IPS DF 6.9 (cell line): ENCODE data around the gene CDO1.
A peak's percentile ranks its signal among the peaks of the same experiment; 100 is the strongest.

ENCODE experiments used
- DNase-seq: peaks from one replicate; pipeline ENCODE4 v3.0.0-alpha.2; 2013; ENCODE audit warnings: low read depth, low spot score
- H3K27ac ChIP-seq: one replicate; pipeline ENCODE4 v1.5.1; 2013; ENCODE audit warnings: low read length, control low read depth
- H3K27me3 ChIP-seq: 2 replicates; pipeline ENCODE4 v1.6.1; 2013; ENCODE audit warnings: mild to moderate bottlenecking, low read length; ENCODE audit not compliant: control insufficient read depth, insufficient read depth
- H3K36me3 ChIP-seq: 2 replicates; pipeline ENCODE4 v1.6.1; 2013; ENCODE audit warnings: low read length; ENCODE audit not compliant: control insufficient read depth, insufficient read depth
- H3K4me1 ChIP-seq: 2 replicates; pipeline ENCODE4 v1.6.1; 2013; ENCODE audit warnings: low read length; ENCODE audit not compliant: control insufficient read depth, insufficient read depth
- H3K4me3 ChIP-seq: 2 replicates; pipeline ENCODE4 v1.5.1; 2013; ENCODE audit warnings: mild to moderate bottlenecking, low read length
- H3K9me3 ChIP-seq: 2 replicates; pipeline ENCODE4 v1.6.1; 2013; ENCODE audit warnings: low read length, inconsistent platforms; ENCODE audit not compliant: control insufficient read depth, insufficient read depth
- WGBS: extraction: QIAGEN DNeasy Blood & Tissue Kit; methylation state at CpG from one replicate; pipeline ENCODE4 v1.1.7; 2013; ENCODE audit warnings: mixed read lengths, missing lambda C conversion rate; ENCODE audit not compliant: insufficient read length, insufficient coverage; 5-methylcytosine and 5-hydroxymethylcytosine counted together

The CDO1 gene

DNA sequence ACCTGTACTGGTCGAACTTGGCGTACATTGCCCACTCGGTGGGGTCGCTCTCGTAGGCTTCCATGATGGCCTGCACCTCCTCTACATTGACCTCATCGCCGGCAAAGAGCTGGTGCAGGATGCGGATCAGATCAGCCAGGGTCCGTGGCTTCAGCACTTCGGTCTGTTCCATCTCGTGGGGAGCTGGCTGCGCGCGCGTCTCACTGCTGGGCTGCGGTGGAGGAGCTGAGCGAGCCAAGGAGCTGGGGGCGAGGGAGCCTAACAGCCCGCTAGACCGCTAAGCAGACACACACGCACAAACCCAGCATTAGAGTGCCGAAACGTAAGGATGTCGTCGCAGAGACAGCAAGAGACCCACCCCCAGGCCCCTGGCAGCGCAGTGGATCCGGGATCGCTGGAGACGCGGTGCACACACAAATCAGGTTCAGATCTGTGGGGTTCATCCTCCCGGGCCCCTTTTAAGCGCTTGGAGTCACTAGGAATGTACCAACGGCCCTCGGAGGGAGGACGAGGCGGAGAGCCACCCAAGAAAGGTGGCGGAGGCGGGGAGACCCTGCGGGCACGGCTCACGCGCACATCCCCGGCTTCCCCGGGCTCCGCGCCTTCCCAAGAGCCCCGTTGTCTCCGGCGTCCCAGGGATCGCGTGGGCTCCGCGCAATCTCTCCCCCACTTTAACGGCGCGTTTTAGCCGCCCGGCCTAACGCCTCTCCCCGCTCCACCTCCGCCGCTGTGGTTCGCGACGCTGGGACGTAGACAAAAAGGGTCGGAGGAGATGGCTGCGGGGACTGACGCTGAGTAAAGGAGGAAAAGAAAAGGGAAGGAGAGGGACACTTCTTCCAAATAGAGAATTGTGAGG, at the start of gene CDO1:
Gene CDO1 (minus strand): TSS at position 434 of the 856 bp plus-strand sequence. CDS start 262 bp downstream, at position 172.
- Histone ChIP-seq H3K4me3 (peak within 1 kb of the TSS; percentile 61), H3K4me1 (peaks cover 1% of the 10 kb centered on the region), H3K27me3 (peaks cover 10% of the 10 kb centered on the region), H3K27ac (no peak within 1 kb of the TSS), H3K9me3 (no peaks in the 10 kb centered on the region), H3K36me3 (no peaks in the 10 kb centered on the region; the same call in 1 of the 2 replicates)
- DNase-seq: no peak
- no CpG with 5 or more reads among the region's 69 CpGs for WGBS

DNA sequence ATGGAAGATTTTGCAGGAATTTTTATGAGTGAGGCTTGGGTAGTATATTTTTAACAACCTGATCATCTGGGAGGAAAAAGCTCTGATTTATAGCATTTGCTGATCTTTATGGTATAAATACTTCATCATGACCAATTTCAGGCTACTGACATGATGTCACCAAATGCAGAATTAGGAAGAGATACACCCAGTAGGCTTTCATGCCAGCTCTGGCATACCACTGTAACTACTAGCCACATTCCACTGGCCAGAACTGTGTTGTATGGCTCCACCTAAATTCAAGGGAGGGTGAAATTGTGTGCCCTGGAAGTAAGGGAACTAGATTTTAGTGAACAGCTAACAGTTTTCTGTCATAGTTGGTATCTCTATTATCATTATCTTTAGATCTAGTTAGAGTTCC, 42.9 kb upstream of the CDO1 start:
- DNase-seq: no peak
- no peak overlapping the region for H3K4me3 ChIP-seq
- no peaks in the 10 kb centered on the region for H3K36me3 ChIP-seq
- no peaks in the 10 kb centered on the region for H3K9me3 ChIP-seq
- no peak overlapping the region for H3K27ac ChIP-seq
- H3K4me1 ChIP-seq: no peaks in the 10 kb centered on the region
- no peaks in the 10 kb centered on the region for H3K27me3 ChIP-seq

DNA sequence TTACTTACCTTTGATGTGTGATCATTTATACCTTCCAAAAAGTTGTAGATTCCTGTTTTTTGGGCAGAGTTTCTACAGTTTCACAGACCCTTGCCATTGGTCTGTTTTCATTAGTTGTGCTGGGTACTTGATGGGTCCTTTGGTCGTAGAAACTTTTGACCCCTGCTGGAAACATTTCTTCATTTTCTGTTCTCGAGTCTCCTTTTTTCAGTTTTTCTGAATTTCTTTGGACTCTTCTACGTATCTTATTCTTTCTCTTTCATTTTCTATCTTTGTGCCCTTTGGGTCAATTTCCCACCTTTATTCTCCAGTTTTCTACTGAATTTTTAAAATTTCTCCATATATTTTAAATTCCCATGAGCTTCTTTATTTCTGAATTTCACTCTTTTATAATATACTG, 41.9 kb upstream of the CDO1 start:
- Histone ChIP-seq H3K4me3 (no peak overlapping the region), H3K9me3 (no peaks in the 10 kb centered on the region), H3K27ac (no peak overlapping the region), H3K27me3 (no peaks in the 10 kb centered on the region), H3K4me1 (no peaks in the 10 kb centered on the region), H3K36me3 (no peaks in the 10 kb centered on the region)
- no peak for DNase-seq
- WGBS: no CpG with 5 or more reads among the region's 3 CpGs

DNA sequence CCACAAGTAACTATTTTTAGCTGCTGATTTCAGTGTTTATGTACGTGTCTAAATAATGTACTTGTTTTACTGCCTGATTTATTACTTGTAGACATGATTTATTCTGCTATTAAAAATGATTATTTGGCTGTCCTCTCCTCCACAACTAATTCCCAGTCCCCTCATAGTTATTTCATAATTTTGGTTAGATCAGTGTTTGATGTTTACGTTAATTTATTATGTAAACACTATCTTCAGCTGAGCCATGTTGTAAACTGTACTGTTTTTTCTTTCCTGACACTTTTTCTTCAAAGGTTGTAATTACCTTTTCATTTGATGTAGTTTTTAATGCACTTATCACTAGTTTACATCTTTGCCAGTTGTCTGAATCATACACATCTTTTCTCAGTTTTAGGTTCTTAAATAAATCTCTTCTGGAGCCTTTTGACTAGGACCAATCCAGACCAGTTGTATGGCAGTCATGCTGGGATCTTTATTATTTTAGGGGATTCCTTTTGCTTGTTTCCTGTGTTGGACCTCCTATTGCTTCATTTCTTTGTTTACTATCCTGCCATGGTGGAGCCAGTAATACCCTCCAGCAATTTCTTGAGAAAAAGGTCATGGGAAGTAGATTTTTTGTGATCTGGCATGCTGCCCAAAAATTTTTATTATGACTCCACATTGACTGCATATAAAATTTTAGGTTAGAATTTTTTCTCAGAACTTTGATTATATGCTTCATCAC, 41.3 kb upstream of the CDO1 start:
- DNase-seq: no peak
- no peaks in the 10 kb centered on the region for H3K36me3 ChIP-seq
- no peaks in the 10 kb centered on the region for H3K27me3 ChIP-seq
- H3K4me1 ChIP-seq: no peaks in the 10 kb centered on the region
- H3K27ac ChIP-seq: no peak overlapping the region
- no peaks in the 10 kb centered on the region for H3K9me3 ChIP-seq
- no CpG with 5 or more reads among the region's 2 CpGs for WGBS
- H3K4me3 ChIP-seq: no peak overlapping the region

DNA sequence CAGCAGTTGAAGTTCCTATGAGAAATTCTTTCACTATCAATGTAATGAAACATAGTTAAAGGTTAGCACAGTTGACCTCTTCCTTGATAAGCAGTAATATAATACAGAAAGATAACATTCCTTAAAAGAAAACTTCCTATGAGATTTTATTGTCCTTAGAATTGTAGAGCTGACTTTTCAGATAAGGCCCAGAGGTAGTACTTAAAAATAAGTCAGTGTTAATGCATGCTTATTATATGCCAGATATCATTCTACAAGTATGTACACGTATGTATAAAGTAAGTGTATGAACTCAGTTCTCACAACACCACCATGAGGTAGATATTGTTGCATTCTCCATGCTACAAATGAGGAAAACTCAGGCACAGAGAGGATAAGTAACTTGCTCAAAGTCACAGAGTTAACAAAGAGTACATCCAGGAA, 40.6 kb upstream of the CDO1 start:
- DNase-seq: no peak
- Histone ChIP-seq H3K27ac (no peak overlapping the region), H3K9me3 (no peaks in the 10 kb centered on the region), H3K4me3 (no peak overlapping the region), H3K27me3 (no peaks in the 10 kb centered on the region), H3K4me1 (no peaks in the 10 kb centered on the region), H3K36me3 (no peaks in the 10 kb centered on the region)
- no CpG with 5 or more reads among the region's 1 CpG for WGBS

DNA sequence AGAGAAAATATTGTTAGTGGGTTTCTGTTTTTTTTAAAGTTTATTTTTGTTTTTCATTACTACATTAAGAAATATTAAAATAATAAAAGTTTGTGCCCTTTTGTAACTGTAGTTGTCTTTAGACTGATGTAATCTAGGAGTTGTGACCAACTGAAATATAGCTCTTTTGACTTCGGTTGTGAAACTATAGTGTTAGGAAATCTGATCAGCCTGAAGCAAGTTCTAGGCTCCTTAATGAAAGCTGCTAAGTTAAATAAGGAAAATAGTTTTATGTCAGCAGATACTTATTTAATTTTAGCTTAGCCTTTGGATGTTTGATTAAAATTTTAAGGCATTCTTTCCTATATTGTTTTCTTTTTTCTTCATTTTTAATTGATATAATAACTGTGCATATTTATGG, 39.5 kb upstream of the CDO1 start:
- Histone ChIP-seq H3K27ac (no peak overlapping the region), H3K4me1 (no peaks in the 10 kb centered on the region), H3K4me3 (no peak overlapping the region), H3K27me3 (no peaks in the 10 kb centered on the region), H3K36me3 (no peaks in the 10 kb centered on the region), H3K9me3 (no peaks in the 10 kb centered on the region)
- DNase-seq: no peak
- no CpG with 5 or more reads among the region's 1 CpG for whole genome bisulfite sequencing

DNA sequence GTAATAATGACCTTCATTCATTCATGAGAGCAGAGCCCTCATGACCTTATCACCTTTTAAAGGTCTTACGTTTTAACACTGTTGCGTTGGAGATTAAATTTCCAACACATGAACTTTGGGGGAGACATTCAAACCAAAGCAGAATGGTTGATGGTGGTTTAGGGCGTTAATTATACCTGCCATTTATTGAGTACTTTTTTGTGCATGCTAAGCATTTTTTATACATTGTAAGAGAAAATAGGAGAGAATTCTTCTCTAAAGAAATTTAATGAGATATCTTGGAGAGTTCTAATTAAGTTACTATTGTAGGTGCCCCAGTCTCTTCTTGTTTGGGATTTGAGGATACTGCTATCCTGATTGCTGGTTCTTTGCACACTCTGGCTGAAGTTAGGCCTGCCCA, 37.7 kb upstream of the CDO1 start:
- no CpG with 5 or more reads among the region's 3 CpGs for WGBS
- Histone ChIP-seq H3K36me3 (no peaks in the 10 kb centered on the region), H3K9me3 (no peaks in the 10 kb centered on the region), H3K27me3 (no peaks in the 10 kb centered on the region), H3K4me3 (no peak overlapping the region), H3K4me1 (peaks cover 2% of the 10 kb centered on the region; the same call in 1 of the 2 replicates), H3K27ac (no peak overlapping the region)
- DNase-seq: no peak

DNA sequence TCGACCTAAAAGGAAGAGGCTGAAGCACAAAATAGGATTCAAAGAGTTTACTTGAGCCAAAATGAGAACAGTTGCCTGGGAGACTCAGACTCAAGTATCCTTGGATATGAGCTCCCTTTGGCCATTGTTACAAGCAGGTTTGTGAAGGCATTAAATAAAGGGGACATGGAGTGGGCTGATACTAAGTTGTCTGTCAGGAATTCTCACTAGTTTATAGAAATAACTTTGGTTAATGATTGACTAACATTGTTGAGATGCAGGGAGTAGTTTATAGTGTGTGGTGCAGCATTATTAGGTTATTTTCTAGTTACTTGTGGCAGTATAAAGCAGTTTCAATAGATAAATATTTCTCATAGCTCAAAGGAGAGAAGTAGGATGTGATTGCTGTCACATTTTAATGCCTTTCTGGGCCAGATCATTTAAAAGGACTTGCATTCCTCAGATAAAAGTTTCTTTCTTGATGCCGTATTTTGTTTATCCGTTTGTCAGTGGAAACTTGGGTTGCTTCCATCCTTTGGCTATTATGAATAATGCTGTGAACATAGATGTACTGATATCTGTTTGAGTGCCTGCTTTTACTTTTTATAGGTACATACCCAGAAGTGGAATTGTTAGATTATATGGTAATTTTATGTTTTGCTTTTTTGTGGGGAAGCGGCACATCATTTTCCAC, 34.4 kb upstream of the CDO1 start:
- Histone ChIP-seq H3K4me1 (peaks cover 2% of the 10 kb centered on the region; the same call in 1 of the 2 replicates), H3K36me3 (no peaks in the 10 kb centered on the region), H3K27ac (no peak overlapping the region), H3K9me3 (no peaks in the 10 kb centered on the region), H3K27me3 (no peaks in the 10 kb centered on the region), H3K4me3 (no peak overlapping the region)
- DNase-seq: no peak
- no CpG with 5 or more reads among the region's 4 CpGs for WGBS

DNA sequence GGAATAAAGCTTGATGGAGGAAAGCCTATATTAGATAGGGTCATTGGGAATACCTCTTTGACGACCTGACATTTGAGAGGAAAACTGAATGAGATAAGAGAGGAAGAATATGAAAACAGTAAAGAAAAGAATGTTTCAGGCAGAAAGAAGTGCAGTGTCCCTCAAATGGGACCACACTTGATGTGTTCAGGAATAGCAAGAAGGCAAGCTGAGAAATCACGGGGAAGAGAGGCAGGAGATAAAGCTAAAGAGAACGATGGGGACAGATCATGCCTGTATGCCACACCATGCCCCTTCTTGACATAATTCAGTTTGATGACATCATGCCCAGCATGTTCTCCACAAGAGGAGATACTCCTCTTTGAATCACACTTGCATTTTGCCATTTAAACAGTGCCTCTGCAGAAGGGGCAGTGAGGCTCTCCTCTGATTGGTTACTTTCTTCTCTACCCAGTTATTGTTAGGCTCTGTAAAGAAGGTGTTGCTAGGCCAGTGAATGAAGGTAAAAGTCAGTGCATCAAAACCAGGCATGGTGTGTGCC, 32.9 kb upstream of the CDO1 start:
- Histone ChIP-seq H3K9me3 (no peaks in the 10 kb centered on the region), H3K36me3 (no peaks in the 10 kb centered on the region), H3K4me1 (peaks cover 2% of the 10 kb centered on the region; the same call in 1 of the 2 replicates), H3K27me3 (no peaks in the 10 kb centered on the region), H3K27ac (no peak overlapping the region), H3K4me3 (no peak overlapping the region)
- WGBS: no CpG with 5 or more reads among the region's 3 CpGs
- DNase-seq: no peak

DNA sequence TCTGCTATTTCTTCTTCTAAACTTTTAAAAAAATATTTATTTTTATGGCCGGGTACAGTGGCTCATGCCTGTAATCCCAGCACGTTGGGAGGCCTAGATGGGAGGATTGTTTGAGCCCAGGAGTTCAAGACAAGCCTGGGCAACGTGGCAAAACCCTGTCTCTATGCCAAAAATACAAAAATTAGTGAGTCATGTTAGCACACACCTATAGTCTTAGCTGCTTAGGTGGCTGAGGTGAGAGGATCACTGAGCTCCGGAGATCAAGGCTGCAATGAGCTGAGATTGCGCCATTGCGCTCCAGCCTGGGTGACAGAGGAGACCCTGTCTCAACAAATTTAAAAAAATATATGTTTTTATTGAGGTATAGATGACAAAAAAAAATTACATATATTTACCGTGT, 30.8 kb upstream of the CDO1 start:
- Histone ChIP-seq H3K4me1 (peaks cover 4% of the 10 kb centered on the region; the same call in 1 of the 2 replicates), H3K27me3 (no peaks in the 10 kb centered on the region), H3K9me3 (no peaks in the 10 kb centered on the region), H3K27ac (no peak overlapping the region), H3K36me3 (no peaks in the 10 kb centered on the region), H3K4me3 (no peak overlapping the region)
- no CpG with 5 or more reads among the region's 7 CpGs for WGBS
- no peak for DNase-seq
